RWPE2 (cell line): ENCODE results near the gene ITPR1.

Experiments
- ATAC-seq: fragments of 200-7000 bp; cut with Tn5 transposase; 3 replicates; pipeline ENCODE4 v1.9.1; 2021; ENCODE audit warnings: low read depth
- DNase-seq: peaks from one replicate; pipeline ENCODE4 v3.0.0-alpha.2; 2020; ENCODE audit warnings: low spot score
- H3K27ac ChIP-seq: fragments of 450-650 bp; 2 replicates; pipeline ENCODE4 v1.5.1; 2017; ENCODE audit warnings: mild to moderate bottlenecking; ENCODE audit not compliant: poor library complexity, severe bottlenecking
- H3K27me3 ChIP-seq: fragments of 250-450 bp; sonication (Bioruptor Pico); 2 replicates; pipeline ENCODE4 v1.5.1; 2021; ENCODE audit warnings: mild to moderate bottlenecking, moderate library complexity; ENCODE audit not compliant: insufficient read depth, poor library complexity, severe bottlenecking
- H3K36me3 ChIP-seq: fragments of 250-450 bp; sonication (Bioruptor Pico); 2 replicates; pipeline ENCODE4 v1.5.1; 2020; ENCODE audit warnings: low read depth, mild to moderate bottlenecking, moderate library complexity
- H3K4me1 ChIP-seq: fragments of 250-450 bp; sonication (Bioruptor Pico); 2 replicates; pipeline ENCODE4 v1.5.1; 2021; ENCODE audit warnings: mild to moderate bottlenecking, moderate library complexity; ENCODE audit not compliant: insufficient read depth, poor library complexity, severe bottlenecking
- H3K4me3 ChIP-seq: fragments of 250-450 bp; sonication (Bioruptor Pico); 2 replicates; pipeline ENCODE4 v1.5.1; 2021; ENCODE audit warnings: mild to moderate bottlenecking, moderate library complexity; ENCODE audit not compliant: severe bottlenecking
- H3K9me3 ChIP-seq: fragments of 250-450 bp; sonication (Bioruptor Pico); 2 replicates; pipeline ENCODE4 v1.5.1; 2021; ENCODE audit warnings: mild to moderate bottlenecking, moderate library complexity; ENCODE audit not compliant: severe bottlenecking
- CTCF ChIP-seq: fragments of 450-650 bp; IDR thresholded peaks from one replicate; pipeline ENCODE4 v1.5.1; 2017; ENCODE audit warnings: mild to moderate bottlenecking, moderate library complexity; ENCODE audit not compliant: poor library complexity, severe bottlenecking

Gene ITPR1

GRCh38 chr3:4546346-4547178 is 53.4 kb downstream of the ITPR1 start:
- no peak overlapping the region for H3K27ac ChIP-seq
- no peaks in the 10 kb centered on the region for H3K36me3 ChIP-seq
- no peaks in the 10 kb centered on the region for H3K9me3 ChIP-seq
- no peak for TF ChIP-seq CTCF
- DNase-seq (no peak), ATAC-seq (no peak)
- H3K4me1 ChIP-seq, result no peaks in the 10 kb centered on the region
- no peaks in the 10 kb centered on the region for H3K27me3 ChIP-seq
- H3K4me3 ChIP-seq, result no peak overlapping the region

DNA sequence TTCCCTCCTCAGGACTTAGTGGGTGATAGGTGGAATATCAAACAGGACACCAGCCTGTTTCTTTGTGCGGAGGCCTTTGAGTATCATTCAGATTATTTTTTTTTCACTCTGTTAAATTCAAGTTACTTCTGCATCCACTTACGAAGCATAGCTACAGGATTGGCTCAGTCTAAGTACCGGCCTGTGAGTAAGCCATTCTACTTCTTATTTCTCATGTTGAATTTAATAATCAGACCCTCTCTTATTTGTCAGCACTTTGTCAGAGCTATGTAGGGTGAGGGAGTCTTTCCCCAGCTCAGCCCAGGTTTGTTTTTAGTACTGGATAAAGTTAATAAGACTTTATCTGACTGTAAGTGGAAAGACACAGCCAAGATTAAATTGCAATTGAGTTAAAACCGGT is 54.7 kb downstream of the ITPR1 start:
- Histone ChIP-seq H3K4me3 (no peak overlapping the region), H3K27ac (no peak overlapping the region), H3K36me3 (no peaks in the 10 kb centered on the region), H3K27me3 (no peaks in the 10 kb centered on the region), H3K4me1 (no peaks in the 10 kb centered on the region), H3K9me3 (no peaks in the 10 kb centered on the region)
- no peak for DNase-seq
- no peak for ATAC-seq
- TF ChIP-seq CTCF, result no peak

GRCh38 chr3:4548356-4548755 is 55.2 kb downstream of the ITPR1 start:
- ATAC-seq (no peak), DNase-seq (no peak)
- H3K27ac ChIP-seq, result no peak overlapping the region
- no peak for TF ChIP-seq CTCF
- no peaks in the 10 kb centered on the region for H3K4me1 ChIP-seq
- H3K9me3 ChIP-seq, result no peaks in the 10 kb centered on the region
- H3K4me3 ChIP-seq, result no peak overlapping the region
- H3K36me3 ChIP-seq, result no peaks in the 10 kb centered on the region
- H3K27me3 ChIP-seq, result no peaks in the 10 kb centered on the region

DNA sequence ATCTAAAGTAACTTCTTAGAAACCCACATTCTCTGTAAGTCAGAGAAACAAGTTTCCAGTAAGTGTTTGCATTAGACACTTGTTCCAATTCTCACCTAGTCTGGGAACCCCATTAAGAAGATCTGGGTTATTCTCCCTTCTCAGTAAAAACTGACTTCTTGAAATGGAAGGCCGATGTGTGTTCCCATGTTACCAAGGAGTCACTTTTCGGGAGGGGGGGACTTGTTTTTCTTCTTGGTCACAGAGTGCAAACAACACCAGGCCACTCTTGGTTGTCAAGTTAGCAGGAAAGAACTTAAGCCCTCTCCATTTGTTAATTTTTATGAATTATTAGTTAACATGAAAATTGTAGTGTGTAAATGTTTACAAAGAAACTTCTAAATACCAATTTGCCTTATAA is 55.6 kb downstream of the ITPR1 start:
- Histone ChIP-seq H3K36me3 (no peaks in the 10 kb centered on the region), H3K4me1 (no peaks in the 10 kb centered on the region), H3K9me3 (no peaks in the 10 kb centered on the region), H3K4me3 (no peak overlapping the region), H3K27ac (no peak overlapping the region), H3K27me3 (no peaks in the 10 kb centered on the region)
- no peak for TF ChIP-seq CTCF
- DNase-seq (no peak), ATAC-seq (no peak)

GRCh38 chr3:4549896-4550295 is 56.7 kb downstream of the ITPR1 start:
- ATAC-seq (no peak), DNase-seq (no peak)
- Histone ChIP-seq H3K4me1 (no peaks in the 10 kb centered on the region), H3K27me3 (no peaks in the 10 kb centered on the region), H3K4me3 (no peak overlapping the region), H3K36me3 (no peaks in the 10 kb centered on the region), H3K9me3 (no peaks in the 10 kb centered on the region), H3K27ac (no peak overlapping the region)
- no peak for TF ChIP-seq CTCF
